OCI-LY3 (cell line): ENCODE measurements around the gene THAP6.

ENCODE experiments used
- CTCF ChIP-seq: fragments of 200-600, 300-600 bp; sonication (generic); IDR thresholded peaks from 2 replicates; pipeline ENCODE4 v1.5.1; 2014; ENCODE audit warnings: antibody characterized with exemption, low read length, low read depth
- EZH2phosphoT487 ChIP-seq: fragments of 200-600 bp; shearing (Covaris generic); IDR thresholded peaks from 2 replicates; pipeline ENCODE4 v1.6.1; 2018; ENCODE audit warnings: antibody characterized with exemption, mixed run types, low read depth

DNA sequence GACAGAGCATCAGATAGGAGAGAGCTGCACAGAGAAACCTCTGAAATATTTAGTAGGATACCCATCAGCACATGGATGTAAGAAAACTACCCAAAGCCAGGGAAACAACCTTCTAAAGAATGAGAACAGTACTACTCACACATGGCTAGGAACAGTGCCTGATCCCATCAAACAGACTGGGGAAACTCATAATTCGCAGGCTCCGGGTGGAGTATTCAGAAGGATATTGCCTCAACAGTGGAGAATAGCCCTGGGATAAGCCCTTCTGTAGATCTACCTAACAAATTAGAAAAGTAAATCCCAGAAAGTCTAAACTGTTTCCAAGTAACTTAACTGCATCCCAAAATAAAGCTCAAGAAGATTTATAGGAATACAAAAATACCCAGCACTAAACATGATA is 17.9 kb upstream of the THAP6 start:
- no peak for TF ChIP-seq CTCF
- TF ChIP-seq EZH2phosphoT487 = no peak
